Measurements from ENCODE around the gene HEATR3. TPM values are rescaled to one million over a fixed set of nuclear protein-coding genes. Genes with fewer than 3 reads are reported as not detected.

The HEATR3 gene
- total and polyA plus RNA-seq, 2 experiments from 2014 or later, result 7.5 to 29.9 TPM

- TF ChIP-seq ZNF462 (CRISPR knock-in tag; IDR thresholded peaks at IDR 0.05), result no peak
Measured at GRCh38 chr16:50083996-50084395, 18.2 kb downstream of the HEATR3 start (continued).

DNA sequence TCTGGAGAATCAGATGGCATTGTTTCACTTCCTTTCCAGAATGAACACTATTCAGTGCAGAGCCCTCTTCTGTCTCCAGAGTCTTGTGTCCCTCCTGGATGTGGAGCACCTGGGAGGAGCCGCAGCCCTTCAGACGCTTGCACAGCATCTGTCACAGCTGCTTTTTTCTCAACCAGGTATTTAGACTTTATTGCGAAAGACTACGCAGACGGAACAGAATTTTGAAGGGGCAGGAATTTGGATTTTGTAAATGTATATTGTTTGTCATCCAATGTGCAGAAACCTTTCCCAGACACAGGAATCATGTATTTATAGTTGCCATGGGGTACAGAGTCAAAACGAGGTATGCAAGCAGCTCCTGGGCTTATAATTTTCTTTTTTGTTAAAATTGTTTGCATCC is 20.4 kb downstream of the HEATR3 start:
- Mint-ChIP-seq H3K4me3 (no peak overlapping the region), H3K4me1 (no peaks in the 10 kb centered on the region), H3K36me3 (ENCODE audit: low read depth) (peaks cover 52% of the 10 kb centered on the region), H3K27me3 (ENCODE audit: insufficient read depth, low read depth, poor library complexity) (no peaks in the 10 kb centered on the region), H3K9me3 (no peaks in the 10 kb centered on the region), H3K27ac (no peak overlapping the region)
- no peaks in the 10 kb centered on the region for H3F3A ChIP-seq (replicated peaks; ENCODE audit: low read depth)
- no peak for DNase-seq (ENCODE audit: low spot score)
- no peaks in the 10 kb centered on the region for H3K9me2 ChIP-seq (ENCODE audit: insufficient read depth)
- H4K20me1 ChIP-seq (replicated peaks; ENCODE audit: insufficient read depth), result peaks cover 15% of the 10 kb centered on the region; the same call in 1 of the 2 replicates
- no peaks in the 10 kb centered on the region for H3K79me2 ChIP-seq (replicated peaks; ENCODE audit: insufficient read depth)
- H3K36me3 ChIP-seq (ENCODE audit: insufficient read depth), result peaks cover 25% of the 10 kb centered on the region
- no peak overlapping the region for H3K27ac ChIP-seq (ENCODE audit: low read depth)
- H2AFZ ChIP-seq, result no peak overlapping the region
- no peaks in the 10 kb centered on the region for H3K27me3 ChIP-seq (ENCODE audit: insufficient read depth)
- no peak overlapping the region for H3K4me2 ChIP-seq
- H3K4me1 ChIP-seq (ENCODE audit: insufficient read depth), result no peaks in the 10 kb centered on the region
- no peak for ATAC-seq
- H3K4me3 ChIP-seq, result no peak overlapping the region
- TF ChIP-seq ZNF331 (CRISPR knock-in tag; IDR thresholded peaks at IDR 0.05; ENCODE audit: low read depth), result no peak
- TF ChIP-seq CREB1 (CRISPR knock-in tag; IDR thresholded peaks at IDR 0.05; ENCODE audit: low read depth), result no peak
- TF ChIP-seq, protein P1, sequence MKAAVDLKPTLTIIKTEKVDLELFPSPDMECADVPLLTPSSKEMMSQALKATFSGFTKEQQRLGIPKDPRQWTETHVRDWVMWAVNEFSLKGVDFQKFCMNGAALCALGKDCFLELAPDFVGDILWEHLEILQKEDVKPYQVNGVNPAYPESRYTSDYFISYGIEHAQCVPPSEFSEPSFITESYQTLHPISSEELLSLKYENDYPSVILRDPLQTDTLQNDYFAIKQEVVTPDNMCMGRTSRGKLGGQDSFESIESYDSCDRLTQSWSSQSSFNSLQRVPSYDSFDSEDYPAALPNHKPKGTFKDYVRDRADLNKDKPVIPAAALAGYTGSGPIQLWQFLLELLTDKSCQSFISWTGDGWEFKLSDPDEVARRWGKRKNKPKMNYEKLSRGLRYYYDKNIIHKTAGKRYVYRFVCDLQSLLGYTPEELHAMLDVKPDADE (IDR thresholded peaks at IDR 0.05), result no peak
- TF ChIP-seq JUNB (IDR thresholded peaks at IDR 0.05; ENCODE audit: unreplicated experiment), result no peak
- TF ChIP-seq NANOG (IDR thresholded peaks at IDR 0.05; ENCODE audit: borderline replicate concordance), result no peak
- TF ChIP-seq ZNF114 (CRISPR knock-in tag; IDR thresholded peaks at IDR 0.05), result no peak
- TF ChIP-seq POLR2AphosphoS5 (IDR thresholded peaks at IDR 0.05; ENCODE audit: low read depth), result no peak
- TF ChIP-seq EZH2 (IDR thresholded peaks at IDR 0.05; ENCODE audit: low read depth, unreplicated experiment), result no peak
- no peak for TF ChIP-seq STAT1 (IDR thresholded peaks at IDR 0.05; ENCODE audit: unreplicated experiment)
- no peak for TF ChIP-seq ZNF462 (CRISPR knock-in tag; IDR thresholded peaks at IDR 0.05)
